Mesendoderm (in vitro differentiated cells): ENCODE measurements around the gene LRP10.

Source experiments
- DNase-seq: peaks from one replicate; pipeline ENCODE4 v3.0.0; 2013
- H2AK5ac ChIP-seq: 2 replicates; pipeline ENCODE4 v1.6.1; 2013; ENCODE audit warnings: low read length, inconsistent platforms
- H2BK120ac ChIP-seq: 2 replicates; pipeline ENCODE4 v1.6.1; 2013; ENCODE audit warnings: low read depth, mild to moderate bottlenecking, low read length, moderate library complexity, mixed read lengths
- H2BK15ac ChIP-seq: replicated peaks from 2 replicates; pipeline ENCODE4 v1.6.1; 2013; ENCODE audit warnings: low read depth, mild to moderate bottlenecking, moderate library complexity
- H2BK5ac ChIP-seq: 2 replicates; pipeline ENCODE4 v1.6.1; 2013; ENCODE audit warnings: low read length, inconsistent platforms
- H3K18ac ChIP-seq: 2 replicates; pipeline ENCODE4 v1.6.1; 2013; ENCODE audit warnings: mild to moderate bottlenecking, low read length, mixed read lengths
- H3K23ac ChIP-seq: one replicate; pipeline ENCODE4 v1.6.1; 2013; ENCODE audit warnings: low read length
- H3K27ac ChIP-seq: 2 replicates; pipeline ENCODE4 v1.5.1; 2013; ENCODE audit warnings: low read depth, mild to moderate bottlenecking, inconsistent platforms, low read length, moderate library complexity
- H3K27me3 ChIP-seq: 2 replicates; pipeline ENCODE4 v1.6.1; 2013; ENCODE audit warnings: low read length, control low read depth, mild to moderate bottlenecking, inconsistent platforms; ENCODE audit not compliant: insufficient read depth, poor library complexity
- H3K36me3 ChIP-seq: 2 replicates; pipeline ENCODE4 v1.6.1; 2013; ENCODE audit warnings: low read length, inconsistent platforms; ENCODE audit not compliant: control insufficient read depth, insufficient read depth
- H3K4ac ChIP-seq: one replicate; pipeline ENCODE4 v1.6.1; 2013; ENCODE audit warnings: low read depth, mild to moderate bottlenecking, low read length, moderate library complexity
- H3K4me1 ChIP-seq: 2 replicates; pipeline ENCODE4 v1.6.1; 2013; ENCODE audit warnings: low read depth, low read length, inconsistent platforms; ENCODE audit not compliant: control insufficient read depth
- H3K4me2 ChIP-seq: 2 replicates; pipeline ENCODE4 v1.6.1; 2013; ENCODE audit warnings: low read length
- H3K4me3 ChIP-seq: 2 replicates; pipeline ENCODE4 v1.5.1; 2013; ENCODE audit warnings: mild to moderate bottlenecking, low read length
- H3K56ac ChIP-seq: one replicate; pipeline ENCODE4 v1.6.1; 2013; ENCODE audit warnings: low read length
- H3K79me1 ChIP-seq: 2 replicates; pipeline ENCODE4 v1.6.1; 2013; ENCODE audit warnings: low read length, inconsistent platforms
- H3K79me2 ChIP-seq: 2 replicates; pipeline ENCODE4 v1.6.1; 2013; ENCODE audit warnings: mild to moderate bottlenecking, low read length; ENCODE audit not compliant: control insufficient read depth, insufficient read depth
- H3K9ac ChIP-seq: 2 replicates; pipeline ENCODE4 v1.6.1; 2013; ENCODE audit warnings: low read length, inconsistent platforms
- H4K5ac ChIP-seq: one replicate; pipeline ENCODE4 v1.6.1; 2013; ENCODE audit warnings: low read length
- H4K8ac ChIP-seq: one replicate; pipeline ENCODE4 v1.6.1; 2013; ENCODE audit warnings: low read depth, mild to moderate bottlenecking, control low read depth, low read length, moderate library complexity
- WGBS: extraction: QIAGEN DNeasy Blood & Tissue Kit; methylation state at CpG from one replicate; pipeline ENCODE4 v1.1.7; 2013; ENCODE audit warnings: low lambda C conversion rate, missing lambda C conversion rate; ENCODE audit not compliant: insufficient coverage; ENCODE audit errors: extremely low coverage; 5-methylcytosine and 5-hydroxymethylcytosine counted together

Gene LRP10

DNA sequence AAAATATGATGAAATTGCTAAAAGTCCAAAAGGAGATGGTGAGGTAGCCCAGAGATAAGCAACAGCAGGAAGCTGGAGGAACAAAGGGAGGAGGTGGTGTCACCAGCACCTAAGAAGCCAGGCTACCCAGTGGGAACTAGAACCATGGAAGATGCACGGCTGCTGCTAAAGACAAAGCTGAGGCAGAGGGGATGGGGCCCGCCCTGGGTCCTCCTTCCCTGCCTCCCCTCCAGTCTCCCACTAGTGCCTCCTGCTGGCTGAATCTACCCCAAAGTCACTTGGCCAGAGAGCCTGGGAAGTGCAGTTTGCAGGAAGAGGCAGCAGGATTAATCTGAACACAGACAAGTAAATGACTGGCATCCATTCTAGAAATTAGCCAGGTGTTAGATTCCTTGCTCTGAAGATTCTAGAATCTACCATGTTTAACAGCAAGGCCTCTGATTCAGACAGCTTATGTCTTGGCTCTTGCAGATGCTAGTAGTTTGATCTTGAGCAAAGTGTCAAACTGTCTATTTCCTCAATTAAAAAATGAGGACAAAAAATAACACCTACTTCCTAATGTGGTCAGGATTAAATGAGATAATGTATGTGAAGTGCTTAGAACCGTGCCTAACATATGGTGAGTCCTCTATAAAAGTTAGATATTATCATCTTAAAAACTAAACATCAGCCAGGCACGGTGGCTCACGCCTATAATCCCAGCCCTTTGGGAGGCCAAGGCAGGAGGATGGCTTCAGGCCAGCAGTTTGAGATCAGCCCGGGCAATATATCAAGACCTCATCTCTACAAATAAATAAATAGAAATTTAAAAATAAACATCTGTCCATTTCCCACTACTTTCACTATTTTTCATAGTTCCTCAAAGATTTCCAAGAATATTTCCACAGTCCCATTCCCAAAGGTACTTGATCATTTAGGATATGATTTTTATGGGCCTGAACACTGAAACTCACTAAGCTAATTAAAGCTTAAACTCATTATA lies 5.8 kb upstream of the LRP10 start:
- Histone ChIP-seq H3K9ac (no peak overlapping the region), H3K36me3 (no peaks in the 10 kb centered on the region), H3K79me1 (no peaks in the 10 kb centered on the region), H2BK5ac (no peak overlapping the region), H3K4me1 (no peaks in the 10 kb centered on the region), H3K23ac (no peak overlapping the region), H4K8ac (no peak overlapping the region), H3K56ac (no peak overlapping the region), H3K4me2 (no peak overlapping the region), H3K4me3 (no peak overlapping the region), H3K18ac (no peak overlapping the region), H3K27ac (no peak overlapping the region), H4K5ac (no peak overlapping the region), H2AK5ac (no peak overlapping the region), H3K27me3 (no peaks in the 10 kb centered on the region), H2BK120ac (no peak overlapping the region), H3K79me2 (no peaks in the 10 kb centered on the region), H3K4ac (no peak overlapping the region), H2BK15ac (no peak overlapping the region)
- DNase-seq: peak; percentile 89
- no CpG with 5 or more reads among the region's 6 CpGs for WGBS

DNA sequence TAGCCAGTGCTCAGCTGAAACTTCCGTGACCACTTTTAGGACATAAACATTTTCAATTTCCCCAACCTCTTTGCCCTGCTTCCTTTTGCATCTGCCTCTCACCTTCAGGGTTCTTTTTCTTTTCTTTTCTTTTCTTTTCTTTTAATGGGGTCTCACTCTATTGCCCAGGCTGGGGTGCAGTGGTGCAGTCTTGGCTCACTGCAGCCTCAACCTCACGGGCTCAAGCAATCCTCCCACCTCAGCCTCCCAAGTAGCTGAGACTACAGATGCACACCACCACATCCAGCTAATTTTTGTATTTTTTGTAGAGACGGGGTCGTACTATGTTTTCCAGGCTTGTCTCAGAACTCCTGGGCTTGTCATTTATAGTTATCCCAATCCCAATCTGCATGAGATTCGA lies 4.7 kb upstream of the LRP10 start:
- no peak overlapping the region for H2BK5ac ChIP-seq
- no peak overlapping the region for H3K18ac ChIP-seq
- H4K5ac ChIP-seq: no peak overlapping the region
- H3K4me2 ChIP-seq: no peak overlapping the region
- H3K9ac ChIP-seq: no peak overlapping the region
- no peak overlapping the region for H2BK120ac ChIP-seq
- no peak overlapping the region for H2AK5ac ChIP-seq
- H3K56ac ChIP-seq: no peak overlapping the region
- no peak overlapping the region for H3K23ac ChIP-seq
- H3K79me2 ChIP-seq: no peaks in the 10 kb centered on the region
- H3K27ac ChIP-seq: no peak overlapping the region
- no peaks in the 10 kb centered on the region for H3K27me3 ChIP-seq
- H3K36me3 ChIP-seq: no peaks in the 10 kb centered on the region
- no peak overlapping the region for H4K8ac ChIP-seq
- H2BK15ac ChIP-seq: no peak overlapping the region
- H3K4ac ChIP-seq: no peak overlapping the region
- no CpG with 5 or more reads among the region's 5 CpGs for WGBS
- no peaks in the 10 kb centered on the region for H3K79me1 ChIP-seq
- no peak overlapping the region for H3K4me3 ChIP-seq
- no peak for DNase-seq
- H3K4me1 ChIP-seq: no peaks in the 10 kb centered on the region

DNA sequence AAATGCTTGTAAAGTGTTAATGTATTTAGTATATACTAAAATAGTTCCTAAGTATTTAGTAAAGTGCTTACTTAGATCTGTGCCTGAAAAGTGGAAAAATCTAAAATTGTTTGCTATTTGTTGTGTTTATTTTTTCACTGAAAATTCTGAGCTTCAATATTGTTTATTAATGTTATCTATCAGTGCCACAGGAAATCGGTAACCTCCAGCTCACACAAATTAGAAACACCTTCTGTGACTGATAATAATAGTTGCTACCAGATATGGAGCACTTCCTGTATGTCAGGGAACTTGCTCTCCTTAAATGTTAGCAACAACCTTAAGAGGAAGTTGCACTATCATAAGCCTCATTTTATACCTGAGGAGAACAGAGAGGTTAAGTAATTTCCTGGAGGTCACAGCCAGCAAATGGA lies 723 bp upstream of the LRP10 start:
- no peaks in the 10 kb centered on the region for H3K4me1 ChIP-seq
- H3K36me3 ChIP-seq: peaks cover 8% of the 10 kb centered on the region
- H3K23ac ChIP-seq: no peak overlapping the region
- H3K56ac ChIP-seq: peak overlapping the region; percentile 12
- H2BK5ac ChIP-seq: peak overlapping the region; percentile 61
- H2AK5ac ChIP-seq: no peak overlapping the region
- H3K4me2 ChIP-seq: peak overlapping the region; percentile 28
- H3K79me2 ChIP-seq: no peaks in the 10 kb centered on the region
- no peaks in the 10 kb centered on the region for H3K27me3 ChIP-seq
- H4K8ac ChIP-seq: no peak overlapping the region
- peaks cover 2% of the 10 kb centered on the region for H3K79me1 ChIP-seq
- peak overlapping the region; percentile 66 for H3K27ac ChIP-seq
- H3K18ac ChIP-seq: no peak overlapping the region
- H3K9ac ChIP-seq: no peak overlapping the region
- H3K4me3 ChIP-seq: no peak overlapping the region
- H2BK15ac ChIP-seq: no peak overlapping the region
- no peak overlapping the region for H4K5ac ChIP-seq
- H2BK120ac ChIP-seq: no peak overlapping the region
- H3K4ac ChIP-seq: no peak overlapping the region
- WGBS: no CpG with 5 or more reads among the region's 1 CpG
- DNase-seq: no peak

DNA sequence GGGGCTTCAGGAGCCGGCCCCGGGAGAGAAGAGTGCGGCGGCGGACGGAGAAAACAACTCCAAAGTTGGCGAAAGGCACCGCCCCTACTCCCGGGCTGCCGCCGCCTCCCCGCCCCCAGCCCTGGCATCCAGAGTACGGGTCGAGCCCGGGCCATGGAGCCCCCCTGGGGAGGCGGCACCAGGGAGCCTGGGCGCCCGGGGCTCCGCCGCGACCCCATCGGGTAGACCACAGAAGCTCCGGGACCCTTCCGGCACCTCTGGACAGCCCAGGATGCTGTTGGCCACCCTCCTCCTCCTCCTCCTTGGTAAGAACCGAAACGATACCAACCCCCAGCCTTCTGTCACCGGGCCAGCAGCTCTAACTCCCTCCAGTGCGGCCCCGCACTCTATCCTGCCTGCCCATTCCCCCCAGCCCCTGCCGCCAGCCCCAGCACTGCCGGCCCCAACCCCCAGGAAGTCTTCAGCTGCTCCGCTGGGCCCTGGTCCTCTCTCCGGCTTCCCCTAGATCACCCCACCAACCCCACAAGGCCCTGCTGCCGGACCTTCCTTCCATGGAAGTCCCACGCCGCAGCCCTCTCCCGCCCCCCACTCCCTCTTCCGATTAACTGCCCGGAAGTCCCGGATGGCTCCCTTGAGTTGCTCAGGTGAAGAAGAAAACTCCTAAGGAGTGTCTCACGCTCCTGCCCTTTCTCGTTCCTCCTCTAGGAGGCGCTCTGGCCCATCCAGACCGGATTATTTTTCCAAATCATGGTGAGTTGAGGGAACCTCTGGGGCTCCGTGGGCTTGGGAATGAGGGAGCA lies 693 bp downstream of the LRP10 start:
- Histone ChIP-seq H4K8ac (peak overlapping the region; percentile 43), H3K36me3 (peaks cover 9% of the 10 kb centered on the region), H2BK15ac (peak overlapping the region; percentile 61), H3K27me3 (no peaks in the 10 kb centered on the region), H3K56ac (peak overlapping the region; percentile 96), H2AK5ac (no peak overlapping the region), H3K79me1 (peaks cover 2% of the 10 kb centered on the region), H2BK5ac (peak overlapping the region; percentile 90), H3K4me1 (no peaks in the 10 kb centered on the region), H3K79me2 (no peaks in the 10 kb centered on the region), H3K4me2 (peak overlapping the region; percentile 77), H3K18ac (peak overlapping the region; percentile 97), H3K4me3 (peak overlapping the region; percentile 94), H3K4ac (peak overlapping the region; percentile 95), H3K9ac (peak overlapping the region; percentile 97), H2BK120ac (peak overlapping the region; percentile 56), H4K5ac (no peak overlapping the region), H3K27ac (peak overlapping the region; percentile 99), H3K23ac (peak overlapping the region; percentile 89)
- WGBS: no CpG with 5 or more reads among the region's 45 CpGs
- DNase-seq: peak; percentile 97

DNA sequence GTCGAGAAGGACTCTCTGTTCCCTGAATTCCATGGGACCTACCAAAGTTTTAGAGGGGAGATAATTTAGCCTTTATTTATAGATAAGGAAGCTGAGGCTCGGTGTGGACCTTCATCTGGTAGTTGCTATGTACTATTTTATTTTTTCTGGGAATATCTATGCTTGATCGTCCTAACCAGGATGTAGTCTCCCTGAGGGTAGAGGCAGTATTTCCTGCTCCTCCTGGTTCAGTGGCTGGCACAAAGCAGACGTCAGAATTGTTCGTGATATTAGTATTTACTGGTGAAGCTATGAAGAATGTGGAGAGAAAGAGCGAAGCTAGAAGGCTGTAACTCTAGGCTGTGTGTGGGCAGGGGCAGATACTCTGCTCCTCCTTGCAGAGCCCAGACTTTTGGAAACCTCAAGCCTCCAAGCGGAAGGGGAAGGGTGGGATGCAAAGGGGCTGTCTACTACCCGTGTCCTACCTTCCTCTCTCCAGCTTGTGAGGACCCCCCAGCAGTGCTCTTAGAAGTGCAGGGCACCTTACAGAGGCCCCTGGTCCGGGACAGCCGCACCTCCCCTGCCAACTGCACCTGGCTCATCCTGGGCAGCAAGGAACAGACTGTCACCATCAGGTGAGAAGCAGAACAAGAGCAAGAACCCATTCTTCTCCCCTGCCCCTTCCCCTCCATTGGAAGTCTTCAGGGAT lies 1.4 kb downstream of the LRP10 start:
- Histone ChIP-seq H2BK5ac (no peak overlapping the region), H3K18ac (no peak overlapping the region), H3K4me3 (peak overlapping the region; percentile 5), H3K9ac (peak overlapping the region; percentile 62), H3K27me3 (no peaks in the 10 kb centered on the region), H3K79me2 (no peaks in the 10 kb centered on the region), H2BK15ac (no peak overlapping the region), H3K79me1 (peaks cover 2% of the 10 kb centered on the region), H4K8ac (no peak overlapping the region), H3K56ac (peak overlapping the region; percentile 66), H3K4ac (no peak overlapping the region), H3K4me1 (no peaks in the 10 kb centered on the region), H3K36me3 (peaks cover 9% of the 10 kb centered on the region), H2AK5ac (no peak overlapping the region), H2BK120ac (no peak overlapping the region), H3K23ac (no peak overlapping the region), H4K5ac (no peak overlapping the region), H3K27ac (no peak overlapping the region), H3K4me2 (peak overlapping the region; percentile 23)
- no CpG with 5 or more reads among the region's 10 CpGs for WGBS
- DNase-seq: no peak
